Forelimb muscle (tissue), 1 donor: ENCODE measurements around the gene GSN. TPM values are rescaled to one million over a fixed set of nuclear protein-coding genes. Genes with fewer than 3 reads are reported as not detected.

ENCODE experiments used
- DNase-seq: peaks from one replicate; pipeline ENCODE4 v3.0.0-alpha.2; 2013; ENCODE audit warnings: low read depth
- polyA plus RNA-seq: library from polyadenylated mRNA; unstranded; fragments of 120-200 nt; gene quantifications from one replicate; pipeline ENCODE4 v1.2.1, GENCODE V29; 2013; ENCODE audit not compliant: insufficient read length

GSN gene
- polyA plus RNA-seq, 1 donor: 293 TPM

- no peak for DNase-seq
These were observed 21.0 kb upstream of the GSN start for GRCh38 chr9:121246821-121247561.

GRCh38 chr9:121249563-121249962, 18.4 kb upstream of the GSN start:
- DNase-seq: no peak

GRCh38 chr9:121252104-121252851, 15.7 kb upstream of the GSN start:
- DNase-seq: no peak

GRCh38 chr9:121253162-121253561, 14.8 kb upstream of the GSN start:
- DNase-seq: no peak

GRCh38 chr9:121253821-121254501, 14.0 kb upstream of the GSN start:
- DNase-seq: no peak

- no peak for DNase-seq
These were observed 8.5 kb upstream of the GSN start for GRCh38 chr9:121259498-121259897.

GRCh38 chr9:121259935-121260334, 8.0 kb upstream of the GSN start:
- no peak for DNase-seq

- DNase-seq: no peak
These were observed 7.4 kb upstream of the GSN start for GRCh38 chr9:121260457-121261106.

- no peak for DNase-seq
These were observed 6.9 kb upstream of the GSN start for GRCh38 chr9:121261107-121261460.

GRCh38 chr9:121261755-121262154, 6.2 kb upstream of the GSN start:
- no peak for DNase-seq

GRCh38 chr9:121262423-121262822, 5.5 kb upstream of the GSN start:
- no peak for DNase-seq

GRCh38 chr9:121262953-121263352, 5.0 kb upstream of the GSN start:
- no peak for DNase-seq

- no peak for DNase-seq
These were observed 1.6 kb upstream of the GSN start for GRCh38 chr9:121266356-121266755.

- no peak for DNase-seq
These were observed 884 bp upstream of the GSN start for GRCh38 chr9:121266906-121267650.

- DNase-seq: no peak
These were observed 562 bp downstream of the GSN start for GRCh38 chr9:121268598-121268850.

GRCh38 chr9:121268851-121269641, 1.1 kb downstream of the GSN start:
- no peak for DNase-seq

- DNase-seq: no peak
These were observed 1.8 kb downstream of the GSN start for GRCh38 chr9:121269642-121270254.

GRCh38 chr9:121271368-121272341, 3.7 kb downstream of the GSN start:
- no peak for DNase-seq

GRCh38 chr9:121272401-121272948, 4.5 kb downstream of the GSN start:
- DNase-seq: no peak
